ENCODE measurements around the gene NUP210. TPM values are rescaled to one million over a fixed set of nuclear protein-coding genes. Genes with fewer than 3 reads are reported as not detected.

The NUP210 gene
- 19.4 TPM for total RNA-seq

DNA sequence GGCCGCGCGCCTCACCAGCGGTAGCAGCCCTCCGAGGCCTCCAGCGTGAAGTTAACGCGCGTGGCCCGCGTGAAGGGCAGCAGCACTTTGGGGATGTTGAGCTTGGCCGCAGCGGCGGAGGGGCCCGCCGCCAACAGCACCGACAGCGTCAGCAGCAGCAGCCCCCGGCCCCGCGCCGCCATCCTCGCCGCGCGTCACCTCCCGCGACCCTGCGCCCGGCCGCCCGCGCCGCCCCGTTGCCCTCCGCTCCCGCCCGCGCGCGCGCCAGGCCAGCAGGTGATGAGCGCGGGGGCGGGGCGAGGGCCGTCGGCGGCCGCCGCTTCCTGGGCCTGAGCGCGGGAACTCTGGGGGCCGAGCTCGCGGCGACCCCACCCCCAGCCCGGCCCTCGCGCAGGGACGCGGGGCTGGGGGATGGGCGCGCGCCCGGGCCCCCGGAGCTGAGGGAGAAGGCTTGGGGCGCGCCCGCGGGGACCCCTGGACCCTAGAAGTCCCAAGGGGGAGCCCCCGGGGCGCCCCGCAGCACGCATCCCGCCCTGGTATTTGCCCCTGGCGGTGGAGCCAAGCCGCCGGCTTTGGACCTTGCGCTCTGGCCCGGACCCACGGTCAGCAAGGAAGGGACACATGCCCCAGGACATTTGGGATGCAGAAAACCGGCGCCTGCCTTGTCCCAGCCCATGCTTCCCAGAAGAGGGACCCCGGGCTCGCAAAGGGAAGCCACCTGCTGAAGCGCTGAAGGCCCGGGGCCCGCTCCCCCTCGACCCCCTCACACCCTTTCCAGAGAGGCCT, at the start of gene NUP210:
NUP210 (minus strand) TSS at position 278 of the 786 bp plus-strand sequence; CDS start at position 182, 96 bp downstream.

Small RNAs within 50 kb of the gene (small RNA-seq; reads per million reads assigned to genes)
- not detected for gene AC027124.2 (ENCODE audit: low replicate concordance)

Other genes with a start within 250 kb of the NUP210 start
- gene HDAC11, start 60.0 kb upstream of the NUP210 start, total RNA-seq: 14.7 TPM
- gene FBLN2, start 128.8 kb upstream of the NUP210 start, total RNA-seq: 4.1 TPM

All from parietal lobe (tissue), 2 donors.